ENCODE measurements around the gene RAD51. TPM values are rescaled to one million over a fixed set of nuclear protein-coding genes. Genes with fewer than 3 reads are reported as not detected.

Gene RAD51
- total RNA-seq, 1 donor from 2014 or later: 5.0 TPM

DNA sequence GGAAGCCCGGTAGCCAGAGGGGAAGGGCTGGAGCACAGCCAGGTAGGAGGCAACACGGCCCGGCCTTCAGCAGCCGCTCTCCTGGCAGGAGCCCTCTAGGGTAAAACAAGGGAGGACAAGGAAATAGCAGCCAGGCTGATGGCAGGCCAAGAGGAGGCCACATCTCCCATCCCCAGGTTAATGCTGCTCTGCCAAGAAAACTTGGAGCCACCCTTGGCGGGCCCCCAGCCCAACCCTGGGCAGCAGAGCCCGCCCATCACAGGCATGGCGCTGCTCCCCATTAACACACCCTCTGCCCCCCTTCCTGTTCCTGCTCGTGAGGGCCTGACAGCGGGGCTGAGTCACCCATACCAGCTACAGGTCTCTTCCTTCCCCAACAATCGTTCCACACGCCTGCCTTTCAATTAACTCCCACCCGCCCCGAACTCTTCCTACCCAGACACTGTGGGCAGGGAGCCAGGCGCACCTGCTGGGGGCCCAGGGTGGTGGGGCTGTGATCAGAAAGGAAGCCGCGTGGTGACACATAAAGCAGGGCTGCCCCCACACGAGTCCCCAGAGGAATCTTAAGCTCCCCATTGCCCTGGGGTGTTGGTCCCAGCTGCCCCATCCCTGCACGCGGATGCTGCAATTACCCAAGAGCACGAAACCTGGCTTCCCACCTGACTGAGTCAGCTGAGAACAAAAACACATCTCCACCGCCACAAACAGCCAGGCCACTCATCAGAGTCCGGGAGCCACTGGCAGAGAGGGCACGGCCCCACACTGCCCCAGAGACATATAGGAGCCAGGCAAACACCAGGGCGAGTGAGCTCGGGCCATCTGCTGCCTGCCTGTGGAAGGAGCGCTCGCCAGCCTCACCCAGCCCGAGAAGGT is 74.5 kb downstream of the RAD51 start, which contains the start of gene C15orf62:
Gene C15orf62 (plus strand): TSS at position 707 of the 873 bp plus-strand sequence. CDS start 516 bp downstream, outside the sequence.
- no peak for DNase-seq
- peaks cover 4% of the 10 kb centered on the region for H3K9me3 Mint-ChIP-seq (ENCODE audit: unreplicated experiment)
- H3K27me3 Mint-ChIP-seq (ENCODE audit: unreplicated experiment): peaks cover 13% of the 10 kb centered on the region
- peaks cover 37% of the 10 kb centered on the region for H3K4me1 Mint-ChIP-seq (ENCODE audit: low read depth, unreplicated experiment)
- peak within 1 kb of the TSS; percentile 71 for H3K4me3 Mint-ChIP-seq (ENCODE audit: unreplicated experiment)
- TF ChIP-seq, protein P1, sequence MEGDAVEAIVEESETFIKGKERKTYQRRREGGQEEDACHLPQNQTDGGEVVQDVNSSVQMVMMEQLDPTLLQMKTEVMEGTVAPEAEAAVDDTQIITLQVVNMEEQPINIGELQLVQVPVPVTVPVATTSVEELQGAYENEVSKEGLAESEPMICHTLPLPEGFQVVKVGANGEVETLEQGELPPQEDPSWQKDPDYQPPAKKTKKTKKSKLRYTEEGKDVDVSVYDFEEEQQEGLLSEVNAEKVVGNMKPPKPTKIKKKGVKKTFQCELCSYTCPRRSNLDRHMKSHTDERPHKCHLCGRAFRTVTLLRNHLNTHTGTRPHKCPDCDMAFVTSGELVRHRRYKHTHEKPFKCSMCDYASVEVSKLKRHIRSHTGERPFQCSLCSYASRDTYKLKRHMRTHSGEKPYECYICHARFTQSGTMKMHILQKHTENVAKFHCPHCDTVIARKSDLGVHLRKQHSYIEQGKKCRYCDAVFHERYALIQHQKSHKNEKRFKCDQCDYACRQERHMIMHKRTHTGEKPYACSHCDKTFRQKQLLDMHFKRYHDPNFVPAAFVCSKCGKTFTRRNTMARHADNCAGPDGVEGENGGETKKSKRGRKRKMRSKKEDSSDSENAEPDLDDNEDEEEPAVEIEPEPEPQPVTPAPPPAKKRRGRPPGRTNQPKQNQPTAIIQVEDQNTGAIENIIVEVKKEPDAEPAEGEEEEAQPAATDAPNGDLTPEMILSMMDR (IDR thresholded peaks at IDR 0.05; ENCODE audit: partially characterized antibody, unreplicated experiment): no peak
- H3K36me3 Mint-ChIP-seq (ENCODE audit: unreplicated experiment): no peaks in the 10 kb centered on the region
- peak within 1 kb of the TSS; percentile 90 for H3K27ac Mint-ChIP-seq (ENCODE audit: unreplicated experiment)

DNA sequence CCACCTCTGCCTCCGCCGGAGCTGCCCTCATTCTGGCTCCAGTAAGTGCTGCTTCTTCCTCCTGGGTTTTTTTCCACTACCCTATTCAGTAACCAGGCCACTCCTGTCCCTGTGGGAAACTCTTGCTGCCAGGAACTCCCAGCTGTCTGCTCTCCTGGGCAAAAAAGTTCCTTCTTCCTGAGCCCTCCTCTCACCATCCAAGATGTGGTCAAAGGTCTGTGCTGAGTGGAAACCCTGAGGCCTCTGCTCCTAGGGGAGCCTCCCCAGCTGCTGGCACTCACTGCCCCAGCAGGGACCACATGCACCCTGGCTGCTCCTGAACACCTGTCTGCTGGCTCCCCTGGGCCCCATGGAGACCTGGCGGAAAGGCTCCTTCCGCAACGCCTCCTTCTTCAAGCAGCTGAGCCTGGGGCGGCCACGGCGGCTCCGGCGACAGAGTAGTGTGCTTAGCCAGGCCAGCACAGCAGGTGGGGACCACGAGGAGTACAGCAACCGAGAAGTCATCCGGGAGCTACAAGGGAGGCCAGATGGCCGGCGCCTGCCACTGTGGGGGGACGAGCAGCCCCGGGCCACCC is 75.3 kb downstream of the RAD51 start:
- Mint-ChIP-seq H3K27me3 (ENCODE audit: unreplicated experiment) (peaks cover 12% of the 10 kb centered on the region), H3K27ac (ENCODE audit: unreplicated experiment) (peak overlapping the region; percentile 90), H3K4me1 (ENCODE audit: low read depth, unreplicated experiment) (peaks cover 34% of the 10 kb centered on the region), H3K9me3 (ENCODE audit: unreplicated experiment) (peaks cover 4% of the 10 kb centered on the region), H3K4me3 (ENCODE audit: unreplicated experiment) (peak overlapping the region; percentile 71), H3K36me3 (ENCODE audit: unreplicated experiment) (no peaks in the 10 kb centered on the region)
- peak; percentile 78 for DNase-seq
- TF ChIP-seq, protein P1 (IDR thresholded peaks at IDR 0.05; ENCODE audit: partially characterized antibody, unreplicated experiment): no peak

DNA sequence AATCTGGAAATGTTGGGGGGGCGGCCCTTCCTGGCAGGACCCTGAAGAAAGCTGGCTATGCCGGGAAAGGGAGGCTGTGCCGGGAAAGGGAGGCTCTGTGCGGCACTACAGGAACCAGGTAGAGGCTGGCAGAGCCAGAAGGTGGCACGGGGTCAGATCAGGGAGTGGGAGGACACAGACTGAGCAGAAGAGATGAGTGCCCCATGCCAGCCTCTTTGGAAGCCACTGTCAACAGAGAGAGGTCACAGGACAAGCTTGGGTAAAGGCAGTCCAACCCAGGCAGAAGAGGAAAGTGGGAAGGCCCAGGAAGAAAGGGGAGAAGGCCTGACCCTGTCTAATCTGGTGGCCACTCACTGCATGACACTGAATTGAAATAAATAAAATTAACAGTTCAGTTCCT is 76.3 kb downstream of the RAD51 start:
- TF ChIP-seq, protein P1 (IDR thresholded peaks at IDR 0.05; ENCODE audit: partially characterized antibody, unreplicated experiment): no peak
- H3K4me1 Mint-ChIP-seq (ENCODE audit: low read depth, unreplicated experiment): peaks cover 31% of the 10 kb centered on the region
- no peaks in the 10 kb centered on the region for H3K36me3 Mint-ChIP-seq (ENCODE audit: unreplicated experiment)
- DNase-seq: no peak
- peak overlapping the region; percentile 46 for H3K4me3 Mint-ChIP-seq (ENCODE audit: unreplicated experiment)
- H3K27me3 Mint-ChIP-seq (ENCODE audit: unreplicated experiment): peaks cover 9% of the 10 kb centered on the region
- H3K9me3 Mint-ChIP-seq (ENCODE audit: unreplicated experiment): peaks cover 4% of the 10 kb centered on the region
- peak overlapping the region; percentile 68 for H3K27ac Mint-ChIP-seq (ENCODE audit: unreplicated experiment)

GRCh38 chr15:40772014-40772413 is 77.0 kb downstream of the RAD51 start:
- no peak for DNase-seq
- TF ChIP-seq, protein P1 (IDR thresholded peaks at IDR 0.05; ENCODE audit: partially characterized antibody, unreplicated experiment): no peak
- peak overlapping the region; percentile 71 for H3K27ac Mint-ChIP-seq (ENCODE audit: unreplicated experiment)

DNA sequence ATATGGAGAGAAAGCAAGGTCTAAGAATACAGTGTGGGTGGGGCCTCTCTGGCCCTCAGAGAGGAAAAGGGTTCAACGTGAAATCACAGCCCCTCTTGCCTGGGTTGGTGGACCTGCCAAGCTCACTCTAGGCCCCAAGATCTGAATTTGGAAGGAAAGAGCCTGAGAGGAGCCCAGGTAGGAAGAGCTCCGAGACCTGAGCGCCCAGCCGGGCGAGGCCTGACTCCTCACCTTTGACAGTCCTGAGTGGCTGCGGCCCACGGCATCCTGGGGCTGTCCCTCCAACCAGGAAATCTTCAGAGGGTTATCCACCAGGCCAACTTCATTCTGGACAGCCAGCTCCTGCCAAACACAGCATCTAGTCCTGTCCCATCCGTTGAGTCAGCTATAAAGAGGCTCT is 78.5 kb downstream of the RAD51 start:
- Mint-ChIP-seq H3K4me3 (ENCODE audit: unreplicated experiment) (no peak overlapping the region), H3K27ac (ENCODE audit: unreplicated experiment) (no peak overlapping the region), H3K27me3 (ENCODE audit: unreplicated experiment) (peaks cover 7% of the 10 kb centered on the region), H3K36me3 (ENCODE audit: unreplicated experiment) (no peaks in the 10 kb centered on the region), H3K4me1 (ENCODE audit: low read depth, unreplicated experiment) (peaks cover 26% of the 10 kb centered on the region), H3K9me3 (ENCODE audit: unreplicated experiment) (peaks cover 4% of the 10 kb centered on the region)
- no peak for DNase-seq
- TF ChIP-seq, protein P1 (IDR thresholded peaks at IDR 0.05; ENCODE audit: partially characterized antibody, unreplicated experiment): no peak

More at GRCh38 chr15:40772014-40772413, 77.0 kb downstream of the RAD51 start:
- Mint-ChIP-seq H3K27me3 (ENCODE audit: unreplicated experiment) (peaks cover 7% of the 10 kb centered on the region), H3K36me3 (ENCODE audit: unreplicated experiment) (no peaks in the 10 kb centered on the region), H3K9me3 (ENCODE audit: unreplicated experiment) (peaks cover 4% of the 10 kb centered on the region), H3K4me3 (ENCODE audit: unreplicated experiment) (no peak overlapping the region), H3K4me1 (ENCODE audit: low read depth, unreplicated experiment) (peaks cover 28% of the 10 kb centered on the region)
